Measurements from ENCODE around the gene KCNIP3.
A peak's percentile ranks its signal among the peaks of the same experiment; 100 is the strongest.
"Not testable (repeated sequence)": the region's sequence is repeated elsewhere in the genome, so short reads cannot be mapped to it uniquely, and the experiment has no call there.

The KCNIP3 gene

GRCh38 chr2:95401480-95401879, 104.3 kb downstream of the KCNIP3 start (continued):
- no peak for TF ChIP-seq POU6F1 (CRISPR knock-in tag; IDR thresholded peaks at IDR 0.05; ENCODE audit: borderline replicate concordance, low read depth)
- TF ChIP-seq CSDC2 (CRISPR knock-in tag; IDR thresholded peaks at IDR 0.05) = no peak
- TF ChIP-seq ESRRG (CRISPR knock-in tag; IDR thresholded peaks at IDR 0.05) = no peak

GRCh38 chr2:95402004-95402369, 104.8 kb downstream of the KCNIP3 start:
- peak; percentile 46 for ATAC-seq

GRCh38 chr2:95402370-95403203, 105.4 kb downstream of the KCNIP3 start, which contains the start of gene FAHD2A:
FAHD2A (plus strand) TSS chr2:95402708; CDS start chr2:95405559, 2,851 bp downstream.
- peak; percentile 95 for ATAC-seq
- TF ChIP-seq BACH2 (CRISPR knock-in tag; IDR thresholded peaks at IDR 0.05; ENCODE audit: borderline replicate concordance) (no peak), CSRNP3 (CRISPR knock-in tag; IDR thresholded peaks at IDR 0.05) (no peak), TCF4 (CRISPR knock-in tag; IDR thresholded peaks at IDR 0.05; ENCODE audit: borderline replicate concordance) (no peak), ESRRG (CRISPR knock-in tag; IDR thresholded peaks at IDR 0.05) (no peak), SNAI2 (CRISPR knock-in tag; IDR thresholded peaks at IDR 0.05) (no peak), TSHZ2 (CRISPR knock-in tag; IDR thresholded peaks at IDR 0.05) (no peak), ISL1 (CRISPR knock-in tag; IDR thresholded peaks at IDR 0.05) (no peak), ZNF8 (CRISPR knock-in tag; IDR thresholded peaks at IDR 0.05) (no peak), TOX (CRISPR knock-in tag; IDR thresholded peaks at IDR 0.05; ENCODE audit: borderline replicate concordance) (no peak), PATZ1 (CRISPR knock-in tag; IDR thresholded peaks at IDR 0.05; ENCODE audit: borderline replicate concordance) (no peak), PPARA (CRISPR knock-in tag; IDR thresholded peaks at IDR 0.05; ENCODE audit: borderline replicate concordance) (no peak), ARNTL (CRISPR knock-in tag; IDR thresholded peaks at IDR 0.05; ENCODE audit: borderline replicate concordance, low read depth) (no peak), POU6F1 (CRISPR knock-in tag; IDR thresholded peaks at IDR 0.05; ENCODE audit: borderline replicate concordance, low read depth) (no peak), ZFP30 (CRISPR knock-in tag; IDR thresholded peaks at IDR 0.05) (no peak), CSDC2 (CRISPR knock-in tag; IDR thresholded peaks at IDR 0.05) (no peak), ZFP3 (CRISPR knock-in tag; IDR thresholded peaks at IDR 0.05) (no peak)

GRCh38 chr2:95403204-95403721, 106.1 kb downstream of the KCNIP3 start:
- peak; percentile 83 for ATAC-seq

GRCh38 chr2:95403824-95404223, 106.7 kb downstream of the KCNIP3 start:
- ATAC-seq = not testable (repeated sequence)

- ATAC-seq = not testable (repeated sequence)
Observed at GRCh38 chr2:95404676-95405075, 107.5 kb downstream of the KCNIP3 start.

- ATAC-seq = not testable (repeated sequence)
Observed at GRCh38 chr2:95411239-95411638, 114.1 kb downstream of the KCNIP3 start.

- ATAC-seq = peak; percentile 99
Observed at GRCh38 chr2:95414015-95414594, 117.0 kb downstream of the KCNIP3 start.

GRCh38 chr2:95415138-95415537, 118.0 kb downstream of the KCNIP3 start:
- not testable (repeated sequence) for ATAC-seq
